Measurements from ENCODE around the gene CACNA1G.
A peak's percentile ranks its signal among the peaks of the same experiment; 100 is the strongest.

Gene CACNA1G

GRCh38 chr17:50635732-50635981, 75.1 kb downstream of the CACNA1G start:
- no peak for DNase-seq

GRCh38 chr17:50635982-50636803, 75.7 kb downstream of the CACNA1G start:
- DNase-seq, result no peak

DNA sequence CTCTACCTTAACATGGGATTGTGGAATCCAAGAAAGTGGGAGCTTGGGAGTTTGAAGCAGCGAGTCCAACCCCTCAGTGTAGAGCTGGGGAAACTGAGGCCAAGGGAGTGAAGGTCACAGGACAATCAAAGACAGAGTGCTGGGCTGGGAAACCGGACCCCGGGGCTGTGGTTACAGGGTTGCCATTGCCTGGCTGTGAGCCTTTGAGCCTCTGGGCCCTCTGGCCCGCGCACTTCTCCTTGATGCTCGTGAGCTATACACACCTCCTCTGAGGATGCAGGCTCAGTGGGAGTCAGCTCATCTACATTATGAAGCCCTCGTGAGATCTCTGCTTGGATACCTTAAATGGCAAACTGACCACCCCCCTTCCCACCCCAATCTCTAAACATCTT, 76.3 kb downstream of the CACNA1G start:
- DNase-seq, result no peak

GRCh38 chr17:50637829-50638605, 77.5 kb downstream of the CACNA1G start:
- DNase-seq, result no peak

DNA sequence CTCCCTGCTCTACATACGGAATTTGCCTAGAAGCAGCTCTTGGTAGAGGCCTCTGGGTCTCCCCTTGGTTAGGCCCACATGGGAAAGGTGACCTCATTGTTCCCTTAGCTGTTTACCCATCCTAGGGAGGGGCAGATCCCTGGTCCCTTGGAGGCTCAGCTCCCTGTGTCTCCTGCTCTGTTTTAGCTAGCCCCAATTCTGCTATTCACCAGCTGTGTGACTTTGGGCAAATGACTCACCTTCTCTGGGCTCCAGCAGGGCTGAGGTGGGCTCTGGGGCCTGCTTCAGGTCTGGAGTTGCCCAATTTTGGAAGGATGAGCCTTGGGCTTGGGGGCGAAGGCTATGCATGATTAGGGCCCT, 78.1 kb downstream of the CACNA1G start:
- no peak for DNase-seq

GRCh38 chr17:50638966-50639713, 78.6 kb downstream of the CACNA1G start:
- peak; percentile 49 for DNase-seq

DNA sequence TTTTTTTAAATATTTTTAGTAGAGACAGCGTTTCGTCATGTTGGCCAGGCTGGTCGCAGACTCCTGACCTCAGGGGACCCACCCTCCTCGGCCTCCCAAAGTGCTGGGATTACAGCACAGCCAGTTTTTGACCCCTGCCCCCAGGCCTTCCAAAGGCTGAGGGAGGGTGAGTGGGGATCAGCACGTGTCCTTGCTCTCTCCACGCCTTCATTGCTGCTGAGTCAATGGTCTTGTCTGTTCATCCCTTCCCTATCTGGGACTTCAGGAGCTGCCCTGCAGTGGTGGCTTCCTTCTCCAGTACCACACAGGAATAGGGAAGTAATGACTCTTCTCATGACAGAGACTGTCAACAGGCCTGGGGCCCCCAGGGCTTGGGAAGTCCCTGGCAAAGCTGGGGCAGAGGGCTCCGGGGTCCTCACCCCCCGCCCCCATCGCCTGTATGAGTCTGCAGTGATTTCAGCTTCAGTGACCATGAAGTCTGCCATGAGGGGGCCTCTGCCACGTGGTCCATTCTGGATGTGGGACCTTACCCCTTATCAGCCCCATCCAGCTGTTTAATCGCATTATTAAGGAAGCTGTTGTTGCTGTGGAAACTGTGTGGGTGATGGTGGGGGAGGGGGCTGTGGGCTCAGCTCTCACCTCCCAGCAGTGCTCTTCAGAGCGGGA, 80.3 kb downstream of the CACNA1G start:
- DNase-seq, result no peak

- no peak for DNase-seq
These were observed 80.8 kb downstream of the CACNA1G start for GRCh38 chr17:50641357-50641756.

GRCh38 chr17:50642071-50642721, 81.7 kb downstream of the CACNA1G start:
- DNase-seq, result no peak

GRCh38 chr17:50642722-50643656, 82.5 kb downstream of the CACNA1G start:
- no peak for DNase-seq

DNA sequence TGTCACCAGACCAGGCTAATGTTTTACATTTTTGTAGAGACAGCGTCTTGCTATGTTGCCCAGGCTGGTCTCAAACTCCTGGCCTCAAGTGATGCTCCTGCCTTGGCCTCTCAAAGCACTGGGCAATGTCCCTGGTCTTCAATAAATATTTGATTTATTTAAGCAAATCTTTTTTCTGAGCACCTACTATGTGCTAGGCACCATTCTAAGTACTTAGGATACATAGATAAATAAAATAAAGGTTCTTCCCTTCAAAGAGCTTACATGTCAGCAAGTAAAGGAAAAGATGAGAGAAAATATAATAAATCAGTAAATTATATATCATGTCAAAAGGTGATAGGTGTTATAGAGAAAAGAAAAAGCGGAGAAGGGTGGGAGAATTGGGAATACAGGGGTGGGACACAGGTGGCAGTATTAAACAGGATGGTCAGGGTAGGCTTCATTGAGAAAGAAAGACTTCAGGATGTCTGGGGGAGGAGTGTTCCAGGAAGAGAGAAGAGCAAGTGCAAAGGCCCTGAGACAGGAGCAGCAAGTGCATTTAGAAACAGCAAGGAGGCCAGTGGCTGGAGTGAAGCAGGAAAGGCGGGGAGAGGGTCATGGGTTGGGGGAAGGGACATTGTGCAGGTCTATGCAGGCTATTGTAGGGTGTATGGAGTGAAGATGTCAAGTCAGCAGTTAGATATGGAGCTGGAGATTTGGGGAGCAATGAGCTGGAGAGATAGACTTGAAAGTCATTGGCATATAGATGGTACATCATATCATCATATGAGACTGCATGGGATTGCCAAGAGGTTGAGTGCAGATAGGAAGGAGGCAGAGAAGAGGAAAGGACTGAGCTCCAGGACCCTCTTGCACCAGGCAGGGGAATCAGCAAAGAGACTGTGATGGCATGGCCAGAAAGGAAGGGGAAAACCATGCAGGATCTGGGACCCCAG, 85.5 kb downstream of the CACNA1G start:
- DNase-seq, result no peak

DNA sequence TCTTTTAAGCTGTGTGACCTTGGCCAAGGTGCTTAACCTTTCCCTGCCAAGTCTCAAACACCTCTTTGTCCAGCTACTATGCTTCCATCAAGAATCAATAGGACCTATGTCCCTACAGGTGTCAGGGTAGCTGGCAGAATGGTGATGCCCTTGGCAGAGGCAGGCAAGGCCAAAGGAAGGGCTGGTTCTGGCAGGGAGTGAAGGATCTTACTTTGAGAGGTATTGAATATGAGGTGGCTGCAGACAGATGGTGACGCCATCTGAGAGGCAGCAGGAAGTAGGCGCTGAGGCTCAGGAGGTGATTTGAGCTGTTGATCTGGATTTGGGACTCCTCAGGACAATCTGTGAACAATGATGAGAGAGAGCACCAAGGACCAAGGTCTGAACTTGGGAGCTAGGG, 86.7 kb downstream of the CACNA1G start:
- DNase-seq, result no peak

DNA sequence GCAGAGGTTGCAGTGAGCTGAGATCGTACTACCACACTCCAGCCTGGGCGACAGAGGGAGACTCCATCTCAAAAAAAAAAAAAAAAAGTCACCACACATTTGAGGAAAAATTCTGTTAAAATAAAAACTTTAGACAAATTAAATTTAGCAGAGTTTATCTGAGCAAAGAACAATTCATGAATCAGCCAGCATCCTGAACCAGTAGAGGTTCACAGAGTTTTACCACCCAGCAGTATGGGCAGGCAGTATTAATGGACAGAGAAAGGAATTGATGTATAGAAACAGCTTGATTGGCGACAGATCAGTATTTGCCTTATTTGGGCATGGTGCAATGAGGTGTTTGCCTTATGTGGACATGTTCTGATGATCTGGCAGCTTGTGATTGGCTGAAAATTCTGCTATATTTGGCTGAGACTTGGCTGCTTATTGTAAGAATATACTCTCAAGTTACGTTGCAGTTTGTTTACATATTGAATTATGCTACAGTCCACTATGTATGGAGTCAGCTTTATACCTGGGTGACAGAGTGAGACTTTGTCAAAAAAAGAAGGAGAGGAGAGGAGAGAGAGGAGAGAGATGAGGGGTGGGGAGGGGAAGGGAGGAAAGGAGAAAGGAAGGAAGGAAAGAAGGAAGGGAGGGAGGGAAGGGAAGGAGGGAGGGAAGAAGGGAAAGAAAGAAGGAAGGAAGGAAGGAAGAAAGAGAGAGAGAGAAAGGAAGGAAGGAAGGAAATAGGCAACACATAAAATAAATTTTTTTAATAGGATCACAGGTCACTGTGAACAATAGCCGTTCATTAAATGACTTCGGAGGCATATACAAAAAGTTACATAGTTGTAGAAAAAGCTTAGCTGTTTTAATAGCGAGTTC, 88.8 kb downstream of the CACNA1G start:
- no peak for DNase-seq

DNA sequence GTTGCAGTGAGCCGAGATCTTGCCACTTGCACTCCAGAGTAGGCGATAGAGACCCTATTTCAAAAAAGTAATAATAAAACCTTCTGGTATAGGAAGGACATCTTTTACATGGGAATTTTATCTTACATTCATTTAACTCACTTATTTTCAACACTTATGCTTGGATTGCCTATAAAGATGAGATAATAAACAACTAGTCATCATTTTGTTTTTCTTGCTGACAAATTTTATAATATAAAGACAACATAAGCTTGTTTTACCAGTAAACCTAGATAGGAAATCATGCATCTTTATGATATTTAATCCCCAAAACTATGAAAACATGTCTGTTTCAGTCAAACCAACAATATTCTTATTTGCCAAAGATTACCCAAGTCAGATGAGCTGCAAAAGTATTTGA, 91.1 kb downstream of the CACNA1G start:
- no peak for DNase-seq

DNA sequence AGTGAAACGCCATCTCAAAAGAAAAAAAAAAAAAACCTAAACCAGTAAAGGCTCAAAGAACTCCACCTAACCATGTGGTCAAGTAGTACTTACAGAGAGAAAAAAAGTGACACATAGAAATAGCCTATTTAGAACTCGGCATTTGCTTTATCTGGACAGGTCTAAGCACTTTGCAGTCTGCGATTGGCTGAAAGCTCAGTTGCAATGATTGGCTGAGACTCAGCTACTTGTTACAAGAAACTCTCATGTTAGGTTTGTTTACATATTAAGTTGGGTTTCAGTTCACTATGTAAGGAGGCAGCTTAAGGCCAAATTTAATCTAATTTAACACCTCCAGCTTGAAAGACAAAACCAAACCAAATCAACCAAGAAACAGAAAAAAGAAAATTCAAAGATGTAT, 93.2 kb downstream of the CACNA1G start:
- no peak for DNase-seq

DNA sequence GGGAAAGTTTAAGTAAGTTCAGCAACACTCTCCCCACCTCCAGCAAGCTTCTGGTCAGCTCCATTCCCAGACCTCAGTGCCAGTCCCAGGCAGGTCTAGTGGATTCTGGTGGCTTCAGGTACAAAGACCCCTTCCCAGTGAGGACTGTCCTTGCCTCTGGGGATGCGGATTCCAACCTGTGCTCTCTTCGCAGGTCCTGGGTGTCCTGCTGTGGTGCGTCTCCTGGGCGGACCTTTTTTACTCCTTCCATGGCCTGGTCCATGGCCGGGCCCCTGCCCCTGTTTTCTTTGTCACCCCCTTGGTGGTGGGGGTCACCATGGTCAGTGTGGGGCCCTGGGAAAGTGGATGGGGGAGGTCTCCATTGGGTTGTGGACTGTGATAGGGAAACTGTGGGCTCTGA, 96.0 kb downstream of the CACNA1G start:
- no peak for DNase-seq

- DNase-seq, result no peak
These were observed 96.5 kb downstream of the CACNA1G start for GRCh38 chr17:50657054-50657453.

- DNase-seq, result no peak
These were observed 97.1 kb downstream of the CACNA1G start for GRCh38 chr17:50657627-50658026.

- no peak for DNase-seq
These were observed 98.1 kb downstream of the CACNA1G start for GRCh38 chr17:50658616-50659015.

DNA sequence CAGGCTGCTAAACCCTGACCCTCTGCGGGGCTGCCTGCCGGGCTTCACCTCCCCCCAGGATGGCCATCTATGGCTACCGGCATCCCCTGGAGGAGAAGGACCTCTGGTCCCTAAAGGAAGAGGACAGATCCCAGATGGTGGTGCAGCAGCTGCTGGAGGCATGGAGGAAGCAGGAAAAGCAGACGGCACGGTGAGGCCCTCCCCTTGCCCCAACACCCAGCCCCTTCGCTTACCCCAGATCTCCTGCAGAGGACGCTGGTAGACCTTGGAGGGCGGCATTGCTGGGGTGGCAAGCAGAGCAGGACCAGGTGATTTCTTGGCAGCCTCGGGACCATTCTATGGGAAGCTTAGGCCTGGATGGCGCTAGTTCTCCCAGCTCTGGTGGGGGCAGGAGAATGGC, 98.7 kb downstream of the CACNA1G start:
- DNase-seq, result no peak
